Measurements from ENCODE around the gene CLSTN2. TPM values are rescaled to one million over a fixed set of nuclear protein-coding genes. Genes with fewer than 3 reads are reported as not detected.

The CLSTN2 gene
- total RNA-seq, 1 donor, result 7.3 TPM

DNA sequence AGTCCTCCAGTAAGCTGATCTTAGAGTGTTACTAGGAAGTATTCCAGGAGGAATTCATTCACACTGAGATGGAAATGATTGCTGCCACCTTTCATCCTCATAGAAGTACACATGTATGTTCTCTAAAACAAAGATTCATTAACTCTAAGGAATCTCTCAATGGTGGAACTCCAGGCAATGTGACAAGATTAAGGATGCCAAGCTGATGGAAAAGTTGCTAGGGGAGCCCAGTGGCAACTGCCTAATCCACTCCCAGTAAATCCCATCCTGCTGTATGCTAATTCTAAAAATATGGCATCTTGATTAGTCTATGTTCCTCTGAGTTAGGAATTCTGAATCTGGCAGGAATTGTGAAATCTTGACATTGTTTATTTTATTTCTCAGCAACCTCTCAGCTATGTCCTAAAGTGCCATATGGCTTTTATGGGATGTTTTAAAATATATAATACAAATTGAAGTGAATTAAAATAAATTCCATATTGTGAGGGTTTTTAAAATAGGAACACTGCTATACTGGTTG lies 532.9 kb downstream of the CLSTN2 start:
- no peak overlapping the region for H3K4me3 ChIP-seq (ENCODE audit: low read depth, low read length)
- DNase-seq (ENCODE audit: low read depth), result peak; percentile 20
- TF ChIP-seq, protein P1, sequence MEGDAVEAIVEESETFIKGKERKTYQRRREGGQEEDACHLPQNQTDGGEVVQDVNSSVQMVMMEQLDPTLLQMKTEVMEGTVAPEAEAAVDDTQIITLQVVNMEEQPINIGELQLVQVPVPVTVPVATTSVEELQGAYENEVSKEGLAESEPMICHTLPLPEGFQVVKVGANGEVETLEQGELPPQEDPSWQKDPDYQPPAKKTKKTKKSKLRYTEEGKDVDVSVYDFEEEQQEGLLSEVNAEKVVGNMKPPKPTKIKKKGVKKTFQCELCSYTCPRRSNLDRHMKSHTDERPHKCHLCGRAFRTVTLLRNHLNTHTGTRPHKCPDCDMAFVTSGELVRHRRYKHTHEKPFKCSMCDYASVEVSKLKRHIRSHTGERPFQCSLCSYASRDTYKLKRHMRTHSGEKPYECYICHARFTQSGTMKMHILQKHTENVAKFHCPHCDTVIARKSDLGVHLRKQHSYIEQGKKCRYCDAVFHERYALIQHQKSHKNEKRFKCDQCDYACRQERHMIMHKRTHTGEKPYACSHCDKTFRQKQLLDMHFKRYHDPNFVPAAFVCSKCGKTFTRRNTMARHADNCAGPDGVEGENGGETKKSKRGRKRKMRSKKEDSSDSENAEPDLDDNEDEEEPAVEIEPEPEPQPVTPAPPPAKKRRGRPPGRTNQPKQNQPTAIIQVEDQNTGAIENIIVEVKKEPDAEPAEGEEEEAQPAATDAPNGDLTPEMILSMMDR (IDR thresholded peaks at IDR 0.05; ENCODE audit: insufficient read depth, low read depth, low read length), result no peak

DNA sequence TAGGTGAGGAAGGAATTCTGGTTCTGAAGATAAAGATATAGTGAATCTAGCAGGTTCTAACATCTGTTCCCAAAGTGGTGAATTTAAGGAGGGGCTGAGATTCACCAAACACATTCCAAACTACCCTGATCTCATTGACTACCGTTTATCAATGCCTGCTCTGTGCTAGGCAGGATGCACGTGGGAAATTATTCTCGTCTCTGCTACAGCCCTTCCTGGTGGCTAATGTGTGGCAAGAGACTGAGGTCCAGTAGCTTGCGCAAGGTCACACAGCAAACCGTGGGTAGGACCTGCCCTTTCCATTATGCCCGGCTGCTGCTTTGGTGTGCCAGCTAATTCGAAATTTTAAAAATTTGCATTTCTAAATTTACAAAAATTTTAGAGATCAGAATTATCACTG lies 533.4 kb downstream of the CLSTN2 start:
- TF ChIP-seq, protein P1 (IDR thresholded peaks at IDR 0.05; ENCODE audit: insufficient read depth, low read depth, low read length), result no peak
- no peak overlapping the region for H3K4me3 ChIP-seq (ENCODE audit: low read depth, low read length)
- DNase-seq (ENCODE audit: low read depth), result no peak

- TF ChIP-seq, protein P1 (IDR thresholded peaks at IDR 0.05; ENCODE audit: insufficient read depth, low read depth, low read length), result no peak
- no peak overlapping the region for H3K4me3 ChIP-seq (ENCODE audit: low read depth, low read length)
- DNase-seq (ENCODE audit: low read depth), result no peak
These were observed 534.5 kb downstream of the CLSTN2 start for GRCh38 chr3:140469491-140469890.

GRCh38 chr3:140470211-140470610 lies 535.2 kb downstream of the CLSTN2 start:
- TF ChIP-seq, protein P1 (IDR thresholded peaks at IDR 0.05; ENCODE audit: insufficient read depth, low read depth, low read length), result no peak
- no peak for DNase-seq (ENCODE audit: low read depth)
- H3K4me3 ChIP-seq (ENCODE audit: low read depth, low read length), result no peak overlapping the region

DNA sequence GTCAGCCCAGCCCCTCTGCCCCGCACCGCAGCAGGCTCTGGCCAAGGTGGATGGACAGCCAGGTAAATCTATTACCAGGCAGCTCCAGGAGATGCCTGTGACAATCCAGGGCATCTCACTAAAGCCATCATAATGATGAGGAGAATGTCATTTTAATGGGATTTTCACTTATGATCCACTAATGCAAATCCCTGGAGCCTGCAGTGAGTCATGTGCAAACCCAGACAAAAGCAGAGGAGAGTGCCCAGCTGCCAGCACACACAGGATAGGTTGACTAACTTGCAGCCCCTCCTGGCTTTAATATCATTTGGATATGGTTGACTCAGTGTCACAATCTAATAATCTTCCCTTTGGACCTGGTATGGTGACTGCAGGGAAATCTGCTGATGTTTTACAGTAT lies 536.0 kb downstream of the CLSTN2 start:
- no peak for DNase-seq (ENCODE audit: low read depth)
- TF ChIP-seq, protein P1 (IDR thresholded peaks at IDR 0.05; ENCODE audit: insufficient read depth, low read depth, low read length), result no peak
- no peak overlapping the region for H3K4me3 ChIP-seq (ENCODE audit: low read depth, low read length)

GRCh38 chr3:140472306-140473020 lies 537.5 kb downstream of the CLSTN2 start:
- TF ChIP-seq, protein P1 (IDR thresholded peaks at IDR 0.05; ENCODE audit: insufficient read depth, low read depth, low read length), result no peak
- H3K4me3 ChIP-seq (ENCODE audit: low read depth, low read length), result no peak overlapping the region
- no peak for DNase-seq (ENCODE audit: low read depth)

Data from fibroblast of villous mesenchyme (primary cell).